HL-60/S4 treated with retinoic acid at 250 ng/mL for 4 days and 3 days (cell line): ENCODE results near the gene LRRC40.
"Not testable (repeated sequence)": the region's sequence is repeated elsewhere in the genome, so short reads cannot be mapped to it uniquely, and the experiment has no call there.

Source experiments
- in situ Hi-C: fragments of 300-500 bp; cut with MboI; formaldehyde crosslinking; loops from 2 replicates; pipeline ENCODE4 v1.7.0; 2022; ENCODE audit warnings: low sequenced_read_pairs

The LRRC40 gene

DNA sequence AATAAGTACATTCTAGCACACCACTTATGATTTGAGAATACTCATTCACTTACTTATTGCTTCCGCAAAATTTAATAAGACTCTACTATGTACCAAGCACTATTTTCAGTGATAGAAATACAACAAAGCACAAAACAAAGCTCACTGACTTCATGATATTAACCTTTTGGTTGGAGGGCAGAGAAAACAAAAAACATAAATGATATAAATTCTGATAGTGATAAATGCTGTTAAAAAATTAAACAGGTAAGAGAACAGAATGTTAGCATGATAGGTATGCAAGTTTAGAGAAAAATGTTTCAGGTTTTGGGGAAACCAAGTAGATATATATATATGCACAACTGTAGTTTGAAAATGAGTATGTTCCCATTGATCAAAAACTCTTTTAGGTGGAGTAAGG is 1.2 kb downstream of the LRRC40 start:
- in situ Hi-C loops, result no loop called here

DNA sequence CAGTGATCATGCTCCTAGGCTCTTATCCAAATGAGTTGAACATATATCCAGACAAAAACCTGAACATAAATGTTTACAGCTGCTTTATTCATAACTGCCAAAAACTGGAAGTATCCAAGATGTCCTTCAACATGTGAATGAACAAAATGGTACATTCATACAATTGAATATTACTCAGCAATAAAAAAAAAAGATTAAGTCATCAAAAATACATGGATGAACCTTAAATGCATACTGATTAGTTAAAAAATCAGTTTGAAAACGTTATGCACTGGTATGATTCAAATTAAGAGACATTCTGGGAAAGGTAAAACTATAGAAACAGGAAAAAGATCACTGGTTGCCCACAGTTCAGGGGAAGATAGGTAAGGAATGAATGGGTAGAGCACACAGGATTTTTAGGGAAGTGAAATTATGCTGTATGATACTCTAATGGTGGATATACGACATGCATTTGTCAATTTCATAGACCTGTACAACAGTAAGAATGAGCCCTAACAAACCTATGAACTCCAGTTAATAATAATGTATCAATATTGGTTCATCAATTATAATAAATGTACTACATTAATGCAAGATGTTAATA is 3.1 kb downstream of the LRRC40 start:
- in situ Hi-C loops, result no loop called here

DNA sequence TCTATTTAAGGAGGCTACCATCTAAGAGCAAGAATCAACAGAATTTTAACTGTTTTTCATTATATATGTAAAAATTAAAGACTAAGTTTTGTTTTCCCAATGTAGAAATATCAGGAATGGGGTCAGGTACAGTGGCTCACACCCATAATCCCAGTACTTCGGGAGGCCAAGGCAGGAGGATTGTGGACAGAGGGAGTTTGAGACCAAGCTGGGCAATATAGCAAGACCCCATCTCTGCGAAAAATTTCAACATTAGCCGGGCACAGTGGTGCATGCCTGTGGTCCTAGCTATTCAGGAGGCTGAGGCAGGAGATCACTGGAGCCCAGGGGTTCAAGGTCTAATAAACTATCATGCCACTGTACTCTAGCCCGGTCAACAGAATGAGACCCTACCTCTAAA is 5.3 kb downstream of the LRRC40 start:
- in situ Hi-C loops, result no loop called here

- in situ Hi-C loops, result no loop called here
Observed at GRCh38 chr1:70196333-70196732, 9.0 kb downstream of the LRRC40 start.

DNA sequence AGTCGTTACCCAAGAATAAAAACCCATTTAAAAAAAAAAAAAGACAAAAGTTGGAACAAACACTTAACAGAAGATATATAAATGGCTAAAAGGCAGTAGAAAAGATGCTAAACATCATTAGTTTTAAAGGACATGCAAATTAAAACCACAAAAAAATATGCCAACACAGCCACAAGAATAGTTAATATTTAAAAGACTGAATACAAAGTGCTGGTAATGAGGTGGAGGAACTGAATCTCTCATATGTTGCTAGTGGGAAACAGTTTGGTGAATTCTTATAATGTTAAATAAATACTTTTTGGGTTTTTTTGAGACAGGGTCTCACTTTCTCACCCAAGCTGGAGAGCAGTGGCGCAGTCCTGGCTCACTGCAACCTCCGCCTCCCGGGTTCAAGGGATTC is 10.0 kb downstream of the LRRC40 start:
- in situ Hi-C loops, result no loop called here

DNA sequence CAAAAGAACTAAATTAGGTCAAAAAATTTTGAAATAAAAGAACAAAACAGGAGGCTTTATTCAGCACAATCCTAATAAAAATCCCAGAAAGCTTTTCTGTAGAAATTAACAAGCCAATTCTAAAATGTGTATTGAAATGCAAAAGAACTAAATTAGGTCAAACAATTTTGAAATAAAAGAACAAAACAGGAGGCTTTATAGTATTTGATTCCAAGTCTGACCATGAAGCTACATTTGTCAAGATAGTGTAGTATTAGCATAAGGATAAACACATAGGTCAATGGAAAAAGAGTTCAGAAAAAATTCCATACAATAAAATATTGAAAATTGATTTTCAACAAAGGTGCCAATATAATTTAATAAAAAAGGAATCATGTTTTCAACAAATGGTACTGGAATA is 10.8 kb downstream of the LRRC40 start:
- in situ Hi-C loops, result no loop called here

DNA sequence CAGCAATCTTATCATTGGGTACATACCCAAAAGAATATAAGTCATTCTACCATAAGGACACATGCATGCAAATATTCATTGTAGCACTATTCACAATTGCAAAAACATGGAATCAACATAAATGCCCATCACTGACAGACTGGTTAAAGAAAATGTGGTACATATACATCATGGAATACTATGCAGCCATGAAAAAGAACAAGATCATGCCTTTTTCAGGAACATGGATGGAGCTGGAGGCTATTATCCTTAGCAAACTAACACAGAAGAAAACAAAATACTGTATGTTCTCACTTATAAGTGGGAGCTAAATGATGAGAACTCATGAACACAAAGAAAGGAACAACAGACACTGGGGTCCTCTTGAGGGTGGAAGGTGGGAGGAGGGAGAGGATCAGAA is 12.9 kb downstream of the LRRC40 start:
- in situ Hi-C loops, result not testable (repeated sequence)

DNA sequence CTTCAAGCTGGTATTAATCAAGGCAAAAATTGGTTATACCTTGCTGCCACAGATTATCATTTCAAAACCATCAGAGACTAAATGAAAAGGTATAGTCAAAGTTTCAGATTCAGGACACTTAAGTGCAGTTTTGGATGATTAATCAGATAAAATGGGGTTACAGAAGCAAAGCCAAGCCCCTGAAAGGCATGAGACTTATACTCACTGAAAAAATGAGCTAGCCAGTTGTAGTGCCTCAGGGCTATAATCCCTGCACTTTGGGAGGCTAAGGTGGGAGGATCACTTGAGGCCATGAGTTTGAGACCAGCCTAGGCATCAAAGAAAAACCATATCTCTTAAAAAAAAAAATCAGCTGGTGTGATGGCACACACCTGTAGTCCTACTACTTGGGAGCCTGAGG is 15.2 kb downstream of the LRRC40 start:
- in situ Hi-C loops, result no loop called here

DNA sequence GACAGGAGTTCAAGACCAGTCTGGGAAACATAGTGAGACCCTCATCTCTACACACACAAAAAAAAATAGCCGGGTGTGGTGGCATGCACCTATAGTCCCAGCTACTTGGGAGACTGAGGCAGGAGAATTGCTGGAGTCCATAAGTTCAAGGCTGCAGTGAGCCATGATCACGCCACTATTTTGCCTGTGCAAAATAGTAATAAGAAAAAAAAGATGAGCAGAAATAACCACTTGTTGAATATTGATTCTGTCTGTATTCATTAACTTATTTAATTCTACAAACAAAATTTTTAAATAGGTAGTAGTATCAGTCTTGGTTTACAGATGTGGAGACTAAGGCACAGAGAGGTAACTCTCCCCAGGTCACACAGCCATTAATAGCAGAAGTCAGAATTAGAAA is 16.9 kb downstream of the LRRC40 start:
- in situ Hi-C loops, result no loop called here

GRCh38 chr1:70185181-70185580 is 20.2 kb downstream of the LRRC40 start:
- in situ Hi-C loops, result not testable (repeated sequence)

GRCh38 chr1:70171512-70171911 is 33.9 kb downstream of the LRRC40 start:
- in situ Hi-C loops, result no loop called here

DNA sequence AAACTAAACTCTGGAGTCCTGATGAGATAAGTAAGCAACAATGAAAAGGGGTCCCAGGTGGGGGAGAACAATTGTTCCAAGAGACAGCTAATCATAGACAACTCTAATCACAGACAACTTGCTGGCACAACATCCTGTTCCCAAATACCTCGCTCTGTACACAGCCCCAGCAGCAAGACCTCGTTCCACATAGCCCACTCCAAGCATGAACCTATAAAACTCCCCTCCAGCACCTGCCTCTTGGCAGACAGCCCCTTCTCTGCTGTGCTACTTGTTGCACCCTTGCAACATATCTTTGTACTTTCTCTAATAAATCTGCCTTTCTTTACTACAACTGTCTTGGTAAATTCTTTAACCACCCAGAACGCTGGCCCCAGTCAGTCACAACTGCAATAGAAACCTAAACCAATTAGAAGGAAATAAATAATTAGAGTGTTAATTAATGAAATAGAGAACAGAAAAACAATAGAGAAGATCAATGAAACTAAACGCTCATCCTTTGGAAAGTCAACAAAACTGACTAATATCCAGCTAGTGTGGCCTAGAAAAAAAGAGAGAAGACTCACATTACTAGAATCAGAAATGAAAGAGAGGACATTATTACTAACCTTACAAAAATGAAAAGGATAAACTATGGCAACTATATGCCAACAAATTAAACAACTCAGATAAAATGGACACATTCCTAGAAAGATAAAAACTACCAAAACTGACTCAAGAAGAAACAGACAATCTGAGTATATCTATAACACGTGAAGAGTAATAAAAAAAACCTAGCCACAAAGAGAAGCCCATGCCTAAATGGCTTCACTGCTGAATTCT is 36.1 kb downstream of the LRRC40 start:
- in situ Hi-C loops, result no loop called here

- in situ Hi-C loops, result no loop called here
Observed at GRCh38 chr1:70168283-70168682, 37.1 kb downstream of the LRRC40 start.

DNA sequence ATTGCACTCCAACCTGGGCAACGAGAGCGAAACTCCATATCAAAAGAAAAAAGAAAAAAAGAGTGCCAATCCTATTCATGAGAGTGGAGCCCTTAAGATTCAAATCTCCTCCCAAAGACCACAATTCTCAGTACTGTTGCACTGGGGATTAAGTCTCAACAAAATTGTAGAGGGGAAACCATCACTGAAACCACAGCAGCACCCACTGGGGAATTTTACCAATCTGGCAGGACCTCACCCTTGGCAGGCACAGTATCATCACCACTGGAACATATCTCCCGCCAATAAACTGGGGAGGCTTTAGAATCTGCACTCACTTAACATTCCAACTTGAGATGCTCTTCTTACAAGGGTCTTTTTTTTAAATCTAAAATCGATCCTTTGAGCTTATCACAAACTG is 41.0 kb downstream of the LRRC40 start:
- in situ Hi-C loops, result no loop called here

DNA sequence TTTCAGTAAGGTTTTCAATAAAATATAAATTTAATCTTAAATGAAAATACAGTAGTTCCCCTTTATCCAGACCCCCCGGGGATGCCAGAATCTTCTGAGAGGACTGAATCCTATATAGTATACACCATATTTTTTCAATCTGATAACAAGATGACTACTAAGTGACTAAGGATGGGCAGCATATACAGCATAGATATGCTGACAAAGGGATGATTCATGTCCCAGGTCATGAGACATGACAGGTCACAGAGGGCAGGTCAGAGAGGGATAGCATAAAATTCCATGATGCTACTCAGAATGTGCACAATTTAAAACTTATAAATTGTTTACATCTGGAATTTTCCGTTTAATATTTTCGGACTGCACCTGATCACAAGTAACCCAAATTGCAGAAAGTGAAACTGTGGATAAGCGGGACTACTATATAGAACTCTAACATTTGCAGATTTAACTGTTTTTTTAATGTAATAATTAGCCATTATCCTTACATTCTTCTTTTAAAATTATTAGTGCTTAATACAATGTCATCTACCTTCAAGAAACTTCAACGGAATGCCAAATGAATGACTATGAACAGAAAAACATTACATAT is 48.8 kb downstream of the LRRC40 start:
- in situ Hi-C loops, result no loop called here

DNA sequence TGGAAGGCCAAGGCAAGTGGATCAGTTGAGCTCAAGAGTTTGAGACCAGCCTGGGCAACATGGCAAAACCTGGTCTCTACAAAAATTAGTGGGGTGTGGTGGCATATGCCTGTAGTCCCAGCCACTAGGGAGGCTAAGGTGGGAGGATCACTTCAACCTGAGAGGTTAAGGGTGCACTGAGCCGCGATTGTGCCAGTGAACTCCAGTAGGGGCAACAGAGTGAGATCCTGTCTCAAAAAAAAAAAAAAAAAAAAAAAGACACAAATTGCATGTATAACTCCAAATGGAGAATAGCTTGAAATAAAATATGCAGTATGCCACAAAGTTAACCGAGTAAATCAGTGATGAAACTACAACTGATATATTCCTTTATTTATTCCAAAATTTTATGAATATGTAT is 51.6 kb downstream of the LRRC40 start:
- in situ Hi-C loops, result no loop called here

- in situ Hi-C loops, result no loop called here
Observed at GRCh38 chr1:70150444-70150843, 54.9 kb downstream of the LRRC40 start.

DNA sequence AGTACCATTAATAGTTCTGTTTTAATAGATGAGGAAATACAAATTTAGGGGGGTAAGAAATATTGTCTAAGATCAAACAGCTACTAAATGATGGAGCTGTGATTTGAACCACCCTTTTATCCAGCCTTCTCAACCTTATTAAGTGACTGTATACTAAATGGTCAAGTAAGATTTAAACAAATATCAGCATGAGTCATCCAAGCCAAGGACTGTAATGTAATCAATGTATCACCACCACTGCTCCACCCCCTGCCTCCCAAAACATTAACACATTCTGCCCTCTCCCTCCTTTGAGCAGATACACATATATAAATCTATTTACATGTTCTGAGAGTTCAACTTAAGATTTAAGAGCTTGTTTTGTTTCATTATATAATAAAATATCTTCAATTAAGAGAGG is 58.9 kb downstream of the LRRC40 start:
- in situ Hi-C loops, result loop anchor here (25.0 kb wide), 1 partner anchor 341 kb away; no protein-coding TSS in a partner anchor

DNA sequence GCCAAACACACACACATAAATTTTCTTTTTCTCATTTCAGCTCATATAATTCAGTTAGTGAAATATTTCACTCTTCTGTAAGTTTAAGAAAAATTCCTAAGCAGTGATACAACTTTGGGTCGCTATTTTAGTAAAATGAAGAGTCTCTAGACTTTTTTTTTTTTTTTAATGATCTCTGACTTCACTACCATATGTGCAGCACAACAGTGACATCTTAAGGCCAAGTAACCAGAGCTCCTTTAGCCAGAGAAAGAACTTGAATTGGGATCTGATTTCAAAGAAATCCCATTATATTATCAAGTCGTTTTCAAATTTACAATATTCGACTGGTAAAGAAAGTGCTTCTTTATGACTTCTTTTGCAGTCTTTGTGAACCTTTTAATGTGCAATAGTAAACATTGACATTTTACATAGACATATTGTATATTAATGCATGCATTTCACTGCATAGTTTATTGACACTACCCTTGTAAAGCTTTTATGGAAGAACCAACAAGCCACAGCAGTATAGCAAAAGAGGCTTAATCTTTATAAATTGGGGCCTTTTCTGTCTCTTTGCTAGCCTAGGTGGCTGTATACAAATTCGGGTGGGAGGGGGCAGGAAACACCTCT is 62.2 kb downstream of the LRRC40 start:
- in situ Hi-C loops, result loop anchor here (25.0 kb wide), 1 partner anchor 344 kb away; no protein-coding TSS in a partner anchor

DNA sequence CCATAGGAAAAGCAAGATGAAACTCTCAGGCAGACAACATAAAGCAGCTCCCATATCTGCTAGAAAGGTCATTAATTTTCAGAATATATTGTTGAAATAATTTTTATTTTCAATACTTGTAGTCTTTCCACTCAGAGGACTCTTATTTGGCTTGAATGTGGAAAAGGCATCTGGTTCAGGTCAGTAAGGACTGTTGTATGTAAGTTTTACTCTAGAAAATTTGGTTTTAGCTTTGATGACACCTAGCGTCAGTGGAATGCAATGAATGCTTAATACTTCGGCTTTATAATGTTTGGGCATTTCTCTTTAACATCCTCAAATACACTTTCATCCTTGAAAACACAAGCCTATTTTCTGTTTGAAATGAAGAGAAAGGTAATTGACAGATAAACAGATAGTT is 63.3 kb downstream of the LRRC40 start:
- in situ Hi-C loops, result loop anchor here (25.0 kb wide), 1 partner anchor 345 kb away; no protein-coding TSS in a partner anchor

DNA sequence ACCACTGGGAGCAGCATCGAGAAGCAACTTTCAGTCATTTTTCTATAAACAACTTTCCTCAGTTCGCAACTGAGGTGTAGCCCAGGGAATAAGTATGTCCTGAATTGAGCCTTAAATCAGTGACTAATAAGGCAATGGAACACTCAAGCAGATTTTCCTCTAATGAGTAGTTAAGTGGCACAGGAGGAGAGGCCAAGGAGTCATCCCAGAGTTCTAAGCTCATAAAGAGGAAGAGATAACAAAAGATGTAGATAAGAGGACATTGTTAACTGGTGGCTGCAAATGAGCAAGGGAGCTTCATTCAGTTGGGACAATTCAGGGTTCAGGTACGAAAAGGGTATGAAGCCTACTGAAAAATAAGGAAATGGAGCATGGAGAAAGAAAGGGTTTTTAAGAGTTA is 64.5 kb downstream of the LRRC40 start:
- in situ Hi-C loops, result loop anchor here (25.0 kb wide), 1 partner anchor 346 kb away; no protein-coding TSS in a partner anchor

- in situ Hi-C loops, result loop anchor here (25.0 kb wide), 1 partner anchor 347 kb away; no protein-coding TSS in a partner anchor
Observed at GRCh38 chr1:70140343-70140742, 65.0 kb downstream of the LRRC40 start.
